K562 (cell line): ENCODE results near the gene ALK.

Experiments used
- CBX2 ChIP-seq: fragments of 200-600 bp; sonication (generic); IDR thresholded peaks from one replicate; pipeline ENCODE4 v1.6.1; 2012; ENCODE audit warnings: mild to moderate bottlenecking, low read length, inconsistent platforms; ENCODE audit not compliant: insufficient read depth, poor library complexity, severe bottlenecking
- SRSF3 ChIP-seq: fragments of 200-400 bp; formaldehyde crosslinking; IDR thresholded peaks from 2 replicates; pipeline ENCODE4 v1.6.1; 2016; ENCODE audit warnings: mild to moderate bottlenecking, low read length, moderate library complexity; ENCODE audit not compliant: insufficient read depth
- ZKSCAN1 ChIP-seq: fragments of 150-350 bp; IDR thresholded peaks from 2 replicates; pipeline ENCODE4 v1.6.1; 2016; ENCODE audit warnings: low read depth, low read length
- ZNF639 ChIP-seq, 2 experiments: fragments of 200-800 bp in 1 of 2; sonication (Bioruptor generic) in 1 of 2; sonication (generic) in 1 of 2; formaldehyde crosslinking in 1 of 2; IDR thresholded peaks in 1 of 2; conservative IDR thresholded peaks in 1 of 2; 2 replicates each; pipeline versions ENCODE4 v1.5.0 to v1.6.1; 2016 to 2020; ENCODE audit warnings: missing compliant biosample characterization in 1 of 2, missing genetic modification characterization in 1 of 2, missing genetic modification reagents in 1 of 2
- TF ChIP-seq, protein P1 (sequence below), 3 experiments: IDR thresholded peaks in 2 of 3; conservative IDR thresholded peaks in 1 of 3; 2 replicates each; pipeline ENCODE4 v1.5.1; 2011 to 2012; ENCODE audit warnings: low read length in 3 of 3, mild to moderate bottlenecking in 3 of 3, control low read depth in 2 of 3, improper control_type of control experiment in 1 of 3, inconsistent platforms in 1 of 3, low read depth in 1 of 3, mixed read lengths in 1 of 3, moderate library complexity in 1 of 3; ENCODE audit not compliant: insufficient read depth in 2 of 3

DNA sequence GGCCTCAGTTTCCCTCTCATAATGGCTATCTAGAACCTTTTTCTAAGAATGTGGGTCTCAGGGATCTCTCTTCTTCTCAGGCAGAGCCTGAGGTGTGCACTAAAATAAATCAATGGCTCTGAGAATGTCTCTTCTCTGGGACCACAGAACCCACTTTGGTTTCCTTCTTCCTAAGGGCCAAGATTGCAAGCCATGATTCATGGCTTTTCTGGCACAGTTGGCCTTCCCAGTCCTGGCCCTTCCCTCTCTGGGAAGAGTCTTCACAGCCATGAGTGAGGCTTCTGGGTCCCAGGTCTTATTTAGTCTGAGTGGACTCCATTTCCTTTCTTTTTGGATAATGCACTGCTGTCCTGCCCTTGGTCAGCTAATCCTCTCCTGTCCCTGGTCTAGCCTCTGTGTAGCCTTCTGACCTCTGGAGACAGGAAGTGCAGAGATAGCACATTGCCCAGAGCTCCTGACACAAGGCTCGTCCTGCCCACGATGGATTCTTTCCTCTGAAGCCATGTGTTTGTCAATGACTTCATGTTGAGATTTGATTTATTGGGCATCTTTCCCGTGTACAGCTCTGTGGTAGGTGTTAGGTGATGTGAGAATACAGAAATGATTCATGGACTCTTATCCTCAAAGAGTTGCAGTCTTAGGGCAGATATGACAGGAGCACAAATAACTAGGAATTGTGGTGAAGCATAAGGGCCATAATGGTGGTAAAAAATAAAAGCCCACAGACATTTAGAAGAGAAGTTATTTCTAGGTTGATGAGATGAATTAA lies 561.2 kb downstream of the ALK start:
- TF ChIP-seq CBX2 = no peak
- TF ChIP-seq SRSF3 = no peak
- TF ChIP-seq ZKSCAN1 = no peak
- TF ChIP-seq, protein P1, sequence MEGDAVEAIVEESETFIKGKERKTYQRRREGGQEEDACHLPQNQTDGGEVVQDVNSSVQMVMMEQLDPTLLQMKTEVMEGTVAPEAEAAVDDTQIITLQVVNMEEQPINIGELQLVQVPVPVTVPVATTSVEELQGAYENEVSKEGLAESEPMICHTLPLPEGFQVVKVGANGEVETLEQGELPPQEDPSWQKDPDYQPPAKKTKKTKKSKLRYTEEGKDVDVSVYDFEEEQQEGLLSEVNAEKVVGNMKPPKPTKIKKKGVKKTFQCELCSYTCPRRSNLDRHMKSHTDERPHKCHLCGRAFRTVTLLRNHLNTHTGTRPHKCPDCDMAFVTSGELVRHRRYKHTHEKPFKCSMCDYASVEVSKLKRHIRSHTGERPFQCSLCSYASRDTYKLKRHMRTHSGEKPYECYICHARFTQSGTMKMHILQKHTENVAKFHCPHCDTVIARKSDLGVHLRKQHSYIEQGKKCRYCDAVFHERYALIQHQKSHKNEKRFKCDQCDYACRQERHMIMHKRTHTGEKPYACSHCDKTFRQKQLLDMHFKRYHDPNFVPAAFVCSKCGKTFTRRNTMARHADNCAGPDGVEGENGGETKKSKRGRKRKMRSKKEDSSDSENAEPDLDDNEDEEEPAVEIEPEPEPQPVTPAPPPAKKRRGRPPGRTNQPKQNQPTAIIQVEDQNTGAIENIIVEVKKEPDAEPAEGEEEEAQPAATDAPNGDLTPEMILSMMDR (IDR thresholded peaks at IDR 0.05 in 2 of 3, conservative IDR thresholded peaks at IDR 0.05 in 1 of 3; ENCODE audit: insufficient read depth in 2 of 3, low read depth in 1 of 3, low read length in 3 of 3) = no peak
- TF ChIP-seq ZNF639 (CRISPR knock-in tag; conservative IDR thresholded peaks at IDR 0.05 in 1 of 2, IDR thresholded peaks at IDR 0.05 in 1 of 2) = no peak
